OCI-LY1 (cell line): ENCODE measurements around the gene TRPM6.

Experiments used
- H2AFZ ChIP-seq: fragments of 200-600 bp; sonication (generic), shearing (Covaris generic); 2 replicates; pipeline ENCODE4 v1.6.0; 2014; ENCODE audit warnings: antibody characterized with exemption, mild to moderate bottlenecking, low read length
- H3F3A ChIP-seq: fragments of 200-600 bp; sonication (generic), shearing (Covaris generic); 2 replicates; pipeline ENCODE4 v1.6.0; 2014; ENCODE audit warnings: mild to moderate bottlenecking, antibody characterized with exemption, low read length, moderate library complexity; ENCODE audit not compliant: insufficient read depth
- H3K27ac ChIP-seq: fragments of 200-600 bp; sonication (generic); 2 replicates; pipeline ENCODE4 v1.5.1; 2014; ENCODE audit warnings: low read length, mixed run types, mild to moderate bottlenecking, low read depth; ENCODE audit not compliant: poor library complexity, severe bottlenecking
- H3K27me3 ChIP-seq: fragments of 200-600 bp; sonication (generic); 2 replicates; pipeline ENCODE4 v1.6.0; 2014; ENCODE audit warnings: antibody characterized with exemption, mild to moderate bottlenecking, low read length, moderate library complexity; ENCODE audit not compliant: insufficient read depth
- H3K36me3 ChIP-seq: fragments of 200-600 bp; sonication (generic); 2 replicates; pipeline ENCODE4 v1.6.1; 2014; ENCODE audit warnings: mild to moderate bottlenecking, antibody characterized with exemption, low read length, moderate library complexity, mixed read lengths; ENCODE audit not compliant: insufficient read depth
- H3K4me1 ChIP-seq: fragments of 200-600 bp; sonication (generic); 2 replicates; pipeline ENCODE4 v1.5.1; 2014; ENCODE audit warnings: mild to moderate bottlenecking, low read length, moderate library complexity; ENCODE audit not compliant: insufficient read depth, severe bottlenecking
- H3K4me2 ChIP-seq: fragments of 200-600 bp; sonication (generic), shearing (Covaris generic); 2 replicates; pipeline ENCODE4 v1.6.1; 2014; ENCODE audit warnings: low read length
- H3K4me3 ChIP-seq: fragments of 200-600 bp; sonication (generic); 2 replicates; pipeline ENCODE4 v1.5.1; 2014; ENCODE audit warnings: low read length, low read depth, mild to moderate bottlenecking, mixed read lengths; ENCODE audit not compliant: poor library complexity, severe bottlenecking
- H3K79me2 ChIP-seq: fragments of 200-600 bp; shearing (Covaris generic); 2 replicates; pipeline ENCODE4 v1.6.1; 2016; ENCODE audit warnings: mixed run types, low read length, mixed read lengths; ENCODE audit not compliant: insufficient read depth
- H3K9ac ChIP-seq: fragments of 200-600 bp; sonication (generic), shearing (Covaris generic); 2 replicates; pipeline ENCODE4 v1.6.1; 2014; ENCODE audit warnings: mild to moderate bottlenecking, low read length, mixed read lengths
- H3K9me2 ChIP-seq: fragments of 200-600 bp; sonication (generic), shearing (Covaris generic); 2 replicates; pipeline ENCODE4 v1.6.1; 2014; ENCODE audit warnings: low read depth, mild to moderate bottlenecking, low read length, mixed read lengths
- H3K9me3 ChIP-seq: fragments of 200-600 bp; shearing (Covaris generic); 2 replicates; pipeline ENCODE4 v1.6.1; 2014; ENCODE audit warnings: low read length, mixed read lengths
- H4K20me1 ChIP-seq: fragments of 200-600 bp; sonication (generic), shearing (Covaris generic); 2 replicates; pipeline ENCODE4 v1.6.0; 2016; ENCODE audit warnings: mild to moderate bottlenecking, low read length; ENCODE audit not compliant: insufficient read depth
- EZH2 ChIP-seq: fragments of 200-600 bp; sonication (generic), shearing (Covaris generic); IDR thresholded peaks from 2 replicates; pipeline ENCODE4 v1.8.0; 2017; ENCODE audit warnings: borderline replicate concordance, mixed run types, mild to moderate bottlenecking, antibody characterized with exemption, low read length, moderate library complexity, mixed read lengths
- TF ChIP-seq, protein P1 (sequence below): fragments of 200-600 bp; sonication (generic), shearing (Covaris generic); IDR thresholded peaks from 2 replicates; pipeline ENCODE4 v1.5.1; 2017; ENCODE audit warnings: mild to moderate bottlenecking, antibody characterized with exemption, low read length, moderate library complexity, mixed read lengths

The TRPM6 gene

DNA sequence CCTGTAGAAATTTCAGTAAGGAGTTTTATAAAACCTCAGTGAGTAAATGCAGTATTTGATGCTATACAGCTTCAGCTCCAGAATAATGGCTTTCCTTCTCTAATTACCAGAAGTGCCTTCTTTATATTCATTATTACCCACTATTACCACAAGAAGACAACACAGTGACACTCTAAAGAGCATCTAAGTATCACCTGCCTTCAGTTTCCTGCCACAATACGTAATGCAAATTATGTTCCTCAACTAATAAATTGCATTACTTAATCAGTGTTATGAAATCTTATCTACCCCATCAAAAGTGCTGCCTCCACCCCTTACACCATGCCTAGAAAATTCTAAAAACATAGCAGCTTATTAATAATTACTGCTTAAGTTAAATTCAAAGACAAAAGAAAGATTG, 91.9 kb downstream of the TRPM6 start:
- Histone ChIP-seq H3K79me2 (no peaks in the 10 kb centered on the region), H3K4me1 (no peaks in the 10 kb centered on the region), H3K4me2 (no peak overlapping the region), H3K27me3 (no peaks in the 10 kb centered on the region), H3F3A (no peaks in the 10 kb centered on the region), H3K9ac (no peak overlapping the region), H3K9me2 (no peaks in the 10 kb centered on the region), H2AFZ (no peak overlapping the region), H3K9me3 (no peaks in the 10 kb centered on the region), H3K36me3 (no peaks in the 10 kb centered on the region), H3K4me3 (no peak overlapping the region), H3K27ac (no peak overlapping the region), H4K20me1 (no peaks in the 10 kb centered on the region)
- TF ChIP-seq EZH2 = no peak
- TF ChIP-seq, protein P1, sequence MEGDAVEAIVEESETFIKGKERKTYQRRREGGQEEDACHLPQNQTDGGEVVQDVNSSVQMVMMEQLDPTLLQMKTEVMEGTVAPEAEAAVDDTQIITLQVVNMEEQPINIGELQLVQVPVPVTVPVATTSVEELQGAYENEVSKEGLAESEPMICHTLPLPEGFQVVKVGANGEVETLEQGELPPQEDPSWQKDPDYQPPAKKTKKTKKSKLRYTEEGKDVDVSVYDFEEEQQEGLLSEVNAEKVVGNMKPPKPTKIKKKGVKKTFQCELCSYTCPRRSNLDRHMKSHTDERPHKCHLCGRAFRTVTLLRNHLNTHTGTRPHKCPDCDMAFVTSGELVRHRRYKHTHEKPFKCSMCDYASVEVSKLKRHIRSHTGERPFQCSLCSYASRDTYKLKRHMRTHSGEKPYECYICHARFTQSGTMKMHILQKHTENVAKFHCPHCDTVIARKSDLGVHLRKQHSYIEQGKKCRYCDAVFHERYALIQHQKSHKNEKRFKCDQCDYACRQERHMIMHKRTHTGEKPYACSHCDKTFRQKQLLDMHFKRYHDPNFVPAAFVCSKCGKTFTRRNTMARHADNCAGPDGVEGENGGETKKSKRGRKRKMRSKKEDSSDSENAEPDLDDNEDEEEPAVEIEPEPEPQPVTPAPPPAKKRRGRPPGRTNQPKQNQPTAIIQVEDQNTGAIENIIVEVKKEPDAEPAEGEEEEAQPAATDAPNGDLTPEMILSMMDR = no peak

DNA sequence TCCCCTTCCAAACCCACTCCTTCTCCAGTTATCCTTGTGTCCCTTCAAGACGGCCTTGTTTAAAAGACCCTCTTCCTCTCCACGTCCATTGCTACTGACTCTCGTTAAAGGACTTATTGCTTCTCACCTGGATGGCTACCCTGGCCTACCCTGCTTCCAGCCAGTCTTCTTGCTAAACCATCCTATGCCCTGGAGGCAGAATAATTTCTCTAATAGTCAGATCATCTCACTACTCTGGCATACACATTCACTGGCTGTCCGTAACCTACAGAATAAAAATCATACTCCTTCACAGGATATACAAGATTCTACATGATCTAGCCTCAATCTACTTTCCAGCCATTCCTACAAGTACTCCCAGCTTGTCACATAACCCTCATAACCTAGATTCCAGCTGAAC, 92.6 kb downstream of the TRPM6 start:
- Histone ChIP-seq H3K4me3 (no peak overlapping the region), H3K36me3 (no peaks in the 10 kb centered on the region), H3K9me2 (no peaks in the 10 kb centered on the region), H3K4me2 (no peak overlapping the region), H3K4me1 (no peaks in the 10 kb centered on the region), H3K27me3 (no peaks in the 10 kb centered on the region), H3K9me3 (no peaks in the 10 kb centered on the region), H3K9ac (no peak overlapping the region), H4K20me1 (no peaks in the 10 kb centered on the region), H3K79me2 (no peaks in the 10 kb centered on the region), H3F3A (no peaks in the 10 kb centered on the region), H3K27ac (no peak overlapping the region), H2AFZ (no peak overlapping the region)
- no peak for TF ChIP-seq EZH2
- TF ChIP-seq, protein P1 = no peak

DNA sequence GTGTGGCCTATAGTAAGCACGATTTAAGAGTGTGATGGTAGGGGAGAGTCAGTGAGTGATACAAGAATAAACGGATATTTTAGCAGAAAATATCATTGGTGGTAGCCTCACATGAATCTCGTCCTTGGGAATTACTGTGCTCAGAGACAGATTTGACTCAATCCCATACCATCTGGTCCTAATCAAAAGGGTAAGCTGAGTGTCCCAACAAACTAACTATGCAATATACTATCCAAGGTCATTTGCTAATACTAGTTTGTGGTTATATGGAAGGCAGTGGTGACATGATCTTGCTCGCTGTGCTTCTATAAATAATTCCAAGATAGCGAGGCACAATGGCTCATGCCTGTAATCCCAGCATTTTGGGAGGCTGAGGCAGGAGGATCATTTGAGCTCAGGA, 103.2 kb downstream of the TRPM6 start:
- Histone ChIP-seq H3K9me3 (no peaks in the 10 kb centered on the region), H3K79me2 (no peaks in the 10 kb centered on the region), H3K9me2 (no peaks in the 10 kb centered on the region), H2AFZ (no peak overlapping the region), H3K9ac (no peak overlapping the region), H3K4me2 (no peak overlapping the region), H3K27me3 (peaks cover 3% of the 10 kb centered on the region; the same call in 1 of the 2 replicates), H3F3A (no peaks in the 10 kb centered on the region), H4K20me1 (no peaks in the 10 kb centered on the region), H3K27ac (no peak overlapping the region), H3K4me1 (no peaks in the 10 kb centered on the region), H3K36me3 (no peaks in the 10 kb centered on the region), H3K4me3 (no peak overlapping the region)
- no peak for TF ChIP-seq EZH2
- TF ChIP-seq, protein P1 = no peak
